OCI-LY1 (cell line): ENCODE results near the gene HIVEP1.

ENCODE experiments used
- CTCF ChIP-seq: fragments of 200-600 bp; sonication (generic), shearing (Covaris generic); IDR thresholded peaks from 2 replicates; pipeline ENCODE4 v1.5.1; 2017; ENCODE audit warnings: mild to moderate bottlenecking, antibody characterized with exemption, low read length, moderate library complexity, mixed read lengths
- EZH2 ChIP-seq: fragments of 200-600 bp; sonication (generic), shearing (Covaris generic); IDR thresholded peaks from 2 replicates; pipeline ENCODE4 v1.8.0; 2017; ENCODE audit warnings: borderline replicate concordance, mixed run types, mild to moderate bottlenecking, antibody characterized with exemption, low read length, moderate library complexity, mixed read lengths

GRCh38 chr6:12065321-12066140 is 53.4 kb downstream of the HIVEP1 start:
- TF ChIP-seq EZH2, result no peak
- no peak for TF ChIP-seq CTCF
